Mucosa of stomach (tissue), 1 donor: Measurements from ENCODE around the gene FBXO41.
"Not testable (repeated sequence)": the region's sequence is repeated elsewhere in the genome, so short reads cannot be mapped to it uniquely, and the experiment has no call there.

Experiments
- H3K27me3 ChIP-seq: one replicate; pipeline ENCODE4 v1.7.0; 2013; ENCODE audit warnings: mild to moderate bottlenecking, low read length; ENCODE audit not compliant: control insufficient read depth, insufficient read depth
- H3K36me3 ChIP-seq: one replicate; pipeline ENCODE4 v1.7.0; 2013; ENCODE audit warnings: low read length; ENCODE audit not compliant: control insufficient read depth, insufficient read depth
- H3K4me1 ChIP-seq: one replicate; pipeline ENCODE4 v1.7.0; 2013; ENCODE audit warnings: mild to moderate bottlenecking, low read length; ENCODE audit not compliant: control insufficient read depth, insufficient read depth
- H3K4me3 ChIP-seq: one replicate; pipeline ENCODE4 v1.7.0; 2013; ENCODE audit warnings: low read length
- H3K9ac ChIP-seq: one replicate; pipeline ENCODE4 v1.7.0; 2013; ENCODE audit warnings: mild to moderate bottlenecking, low read length, moderate library complexity
- H3K9me3 ChIP-seq: one replicate; pipeline ENCODE4 v1.7.0; 2013; ENCODE audit warnings: mild to moderate bottlenecking, low read length, moderate library complexity; ENCODE audit not compliant: control insufficient read depth
- donor health status: Pancreatic carcinoma.

FBXO41 gene

DNA sequence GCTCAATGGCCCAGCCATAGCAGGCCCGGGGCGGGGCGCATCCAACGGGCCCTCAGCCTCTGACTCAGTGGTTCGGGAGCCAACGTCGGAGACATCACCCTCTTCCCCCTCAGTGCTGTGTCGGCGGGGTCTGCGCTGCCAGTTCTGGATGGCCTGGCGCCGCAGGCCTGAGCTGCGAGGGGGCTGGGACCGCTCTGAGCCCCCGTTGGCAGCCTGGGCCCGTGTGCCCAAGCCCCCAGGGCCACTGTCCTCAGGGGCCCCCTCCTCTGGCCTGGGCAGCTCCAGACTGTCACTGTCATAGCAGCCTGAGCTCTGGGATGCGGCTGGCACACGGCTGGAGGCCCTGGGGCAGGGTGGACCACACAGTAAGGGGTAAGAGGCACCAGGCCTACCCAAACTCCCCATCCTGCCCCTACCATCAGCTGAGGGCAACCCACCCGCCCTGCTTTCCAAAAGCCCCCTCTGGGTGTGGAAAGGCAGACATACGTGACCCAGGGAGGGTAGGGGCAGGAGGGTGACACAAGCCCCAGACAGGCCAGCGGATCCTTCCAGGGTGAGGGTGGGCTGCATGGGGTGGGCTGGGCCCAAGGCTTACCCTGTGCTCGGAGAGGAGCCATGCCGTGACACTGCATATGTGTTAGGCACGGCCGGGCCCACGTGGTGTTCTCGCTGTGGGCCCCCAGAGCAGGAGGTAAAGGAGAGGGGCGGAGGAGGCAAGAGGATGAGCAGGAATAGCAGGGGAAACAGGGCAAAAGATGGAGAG, 18.8 kb downstream of the FBXO41 start:
- no peaks in the 10 kb centered on the region for H3K9me3 ChIP-seq
- H3K4me1 ChIP-seq, result peaks cover 10% of the 10 kb centered on the region
- H3K36me3 ChIP-seq, result no peaks in the 10 kb centered on the region
- no peak overlapping the region for H3K9ac ChIP-seq
- H3K4me3 ChIP-seq, result no peak overlapping the region
- peaks cover 24% of the 10 kb centered on the region for H3K27me3 ChIP-seq

DNA sequence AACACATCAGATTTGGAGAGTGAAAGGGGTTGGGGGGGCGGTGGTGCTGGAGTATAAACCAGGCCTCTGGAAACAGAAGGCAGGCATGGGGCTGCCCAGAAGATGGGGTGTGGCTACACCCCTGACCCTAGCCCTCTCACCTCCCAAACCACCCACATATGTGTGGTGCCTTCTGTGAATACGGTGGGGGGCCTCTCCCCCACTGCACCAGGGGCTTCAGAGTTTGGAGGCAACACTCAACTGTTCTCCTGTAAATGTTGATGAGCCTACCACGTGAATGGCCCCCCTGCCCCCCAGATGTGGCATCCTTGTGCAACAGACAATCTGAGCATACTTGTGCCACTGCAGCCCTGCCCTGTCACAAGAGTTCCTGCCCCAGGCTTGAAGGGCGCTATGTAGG, 19.5 kb downstream of the FBXO41 start:
- Histone ChIP-seq H3K36me3 (no peaks in the 10 kb centered on the region), H3K4me3 (no peak overlapping the region), H3K27me3 (peaks cover 23% of the 10 kb centered on the region), H3K4me1 (peaks cover 10% of the 10 kb centered on the region), H3K9me3 (no peaks in the 10 kb centered on the region), H3K9ac (no peak overlapping the region)

DNA sequence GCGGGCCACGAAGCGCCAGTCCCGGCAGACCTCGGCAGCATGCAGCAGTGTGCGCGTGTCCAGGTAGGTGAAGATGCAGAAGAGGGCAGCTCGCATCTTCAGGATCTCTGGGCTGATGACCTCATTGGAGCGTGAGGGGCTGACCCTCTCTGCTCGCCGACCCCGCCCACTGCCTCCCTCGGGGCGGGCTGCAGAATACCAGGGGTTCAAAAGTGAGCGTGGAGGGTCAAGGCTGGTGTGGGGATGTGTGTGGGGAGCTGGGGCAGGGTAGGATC, 20.0 kb downstream of the FBXO41 start:
- no peaks in the 10 kb centered on the region for H3K9me3 ChIP-seq
- no peaks in the 10 kb centered on the region for H3K36me3 ChIP-seq
- H3K4me3 ChIP-seq, result no peak overlapping the region
- no peak overlapping the region for H3K9ac ChIP-seq
- H3K4me1 ChIP-seq, result peaks cover 10% of the 10 kb centered on the region
- peaks cover 20% of the 10 kb centered on the region for H3K27me3 ChIP-seq

DNA sequence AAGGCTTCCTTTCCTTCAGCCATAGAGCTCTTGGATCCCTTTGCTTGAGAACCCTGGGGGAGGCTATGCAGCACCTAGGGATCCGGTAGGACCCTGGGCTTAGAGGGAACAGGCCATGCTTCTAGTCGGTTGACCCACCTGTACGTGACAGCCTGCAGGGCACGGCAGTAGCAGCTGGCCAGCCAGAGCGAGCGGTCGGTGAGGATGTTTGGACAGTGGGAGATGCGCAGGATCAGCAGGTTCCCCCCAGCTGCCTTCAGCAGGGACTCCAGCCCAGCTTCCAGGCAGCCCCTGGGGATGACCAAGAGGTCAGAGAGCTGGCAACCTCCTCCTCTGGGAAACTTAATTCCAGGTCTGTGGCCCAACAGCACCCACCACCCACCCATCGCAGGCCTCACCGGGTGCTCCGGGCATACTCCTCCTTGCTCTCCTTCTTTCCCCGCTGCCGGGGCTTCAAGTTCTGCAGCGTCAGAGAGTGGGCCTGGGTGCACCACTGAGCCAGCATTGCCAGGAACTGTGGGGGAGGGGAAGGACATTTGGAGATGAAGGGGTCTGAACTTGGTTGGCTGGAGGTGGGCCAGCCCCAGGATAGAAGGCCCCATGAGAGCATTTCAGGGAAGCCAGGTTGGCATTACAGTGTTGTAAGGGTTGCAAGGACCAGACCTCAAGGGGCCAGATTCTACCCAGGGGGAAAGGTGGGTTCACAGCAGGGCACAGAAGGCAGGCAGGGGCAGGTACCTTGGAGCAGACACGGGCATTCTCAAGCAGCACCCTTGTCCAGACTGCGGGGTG, 20.5 kb downstream of the FBXO41 start:
- peaks cover 6% of the 10 kb centered on the region for H3K4me1 ChIP-seq
- peaks cover 17% of the 10 kb centered on the region for H3K27me3 ChIP-seq
- no peaks in the 10 kb centered on the region for H3K36me3 ChIP-seq
- H3K9ac ChIP-seq, result no peak overlapping the region
- H3K4me3 ChIP-seq, result no peak overlapping the region
- no peaks in the 10 kb centered on the region for H3K9me3 ChIP-seq

DNA sequence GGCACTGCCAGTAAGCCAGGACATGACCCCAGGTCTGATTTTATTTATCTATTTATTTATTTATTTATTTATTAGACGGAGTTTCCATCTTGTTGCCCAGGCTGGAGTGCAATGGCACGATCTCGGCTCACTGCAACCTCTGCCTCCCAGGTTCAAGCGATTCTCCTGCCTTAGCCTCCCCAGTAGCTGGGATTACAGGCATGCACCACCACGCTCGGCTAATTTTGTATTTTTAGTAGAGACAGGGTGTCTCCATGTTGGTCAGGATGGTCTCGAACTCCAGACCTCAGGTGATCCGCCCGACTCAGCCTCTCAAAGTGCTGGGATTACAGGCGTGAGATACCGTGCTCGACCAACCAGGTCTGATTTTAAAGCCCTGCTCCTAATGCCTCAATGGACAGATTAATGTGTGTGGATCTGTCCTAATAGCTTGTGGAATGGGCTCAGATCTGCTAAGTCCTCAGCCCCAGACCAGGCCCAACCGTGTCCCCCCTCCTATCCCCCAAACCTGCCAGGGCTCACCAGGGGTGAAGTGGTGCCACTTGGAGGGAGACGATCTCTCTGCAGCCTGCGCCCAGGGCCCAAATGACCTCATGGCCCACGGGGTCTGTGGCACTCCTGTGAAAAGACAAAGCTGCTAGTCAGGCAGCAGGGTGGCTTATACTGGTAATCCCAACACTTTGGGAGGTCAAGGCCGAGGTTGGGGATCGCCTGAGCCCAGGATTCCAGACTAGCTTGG, 21.4 kb downstream of the FBXO41 start:
- H3K4me3 ChIP-seq, H3K9ac ChIP-seq, H3K9me3 ChIP-seq, H3K36me3 ChIP-seq, H3K27me3 ChIP-seq, H3K4me1 ChIP-seq: not testable (repeated sequence)

DNA sequence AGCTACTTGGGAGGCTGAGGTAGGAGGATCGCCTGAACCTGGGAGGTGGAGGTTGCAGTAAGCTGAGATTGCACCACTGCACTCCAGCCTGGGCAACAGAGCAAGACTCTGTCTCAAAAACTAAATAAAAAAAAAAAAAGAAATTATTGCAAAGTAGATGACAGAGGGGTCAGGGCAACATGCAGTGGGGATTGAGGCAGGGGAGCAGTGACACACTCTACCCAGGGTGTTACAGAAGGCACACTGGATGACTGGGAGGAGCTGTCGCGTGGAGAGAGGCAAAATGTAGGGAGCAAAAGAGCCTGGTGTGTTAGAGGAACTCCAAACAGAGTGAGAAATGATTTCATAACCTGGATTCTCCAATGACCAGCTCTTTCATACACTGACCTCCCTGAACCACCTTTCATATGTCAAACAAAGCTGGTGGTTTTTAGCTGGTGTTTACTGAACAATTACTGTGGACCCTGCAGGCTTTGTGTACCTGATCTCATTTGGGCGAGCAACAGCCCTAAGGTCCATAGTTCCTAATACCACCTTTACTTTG, 22.1 kb downstream of the FBXO41 start:
- Histone ChIP-seq H3K36me3 (no peaks in the 10 kb centered on the region), H3K9me3 (no peaks in the 10 kb centered on the region), H3K27me3 (peaks cover 2% of the 10 kb centered on the region), H3K4me1 (no peaks in the 10 kb centered on the region), H3K4me3 (no peak overlapping the region), H3K9ac (no peak overlapping the region)

DNA sequence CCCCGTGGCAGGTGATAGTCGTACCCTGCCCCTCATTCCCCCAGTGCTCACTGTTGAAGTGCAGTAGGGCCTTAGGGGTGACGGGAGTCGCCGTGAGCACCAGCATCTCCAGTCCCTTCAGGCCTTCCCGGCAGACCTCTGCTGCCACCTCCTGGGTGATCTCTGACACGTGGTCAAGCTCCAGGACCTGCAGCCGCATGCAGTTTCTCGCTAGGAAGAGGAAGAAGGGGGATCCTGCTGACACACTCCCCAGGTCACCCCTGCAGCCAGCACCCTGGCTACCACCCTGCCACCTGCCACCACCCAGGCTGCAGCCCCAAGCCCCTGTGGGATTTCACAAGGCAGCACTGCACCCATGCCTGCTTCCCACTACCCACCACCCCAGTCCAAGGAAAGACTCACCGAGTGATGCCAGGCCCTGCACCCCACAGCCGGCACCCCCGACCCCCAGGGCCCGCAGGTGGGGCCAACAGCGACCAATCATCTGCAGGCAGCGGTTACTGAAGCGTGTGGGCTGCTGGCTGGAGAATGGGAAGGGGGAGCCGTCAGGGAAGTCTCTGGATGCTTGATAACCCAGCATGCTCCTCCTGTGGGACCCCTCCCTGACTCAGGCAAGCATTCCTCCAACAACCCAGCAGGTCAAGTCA, 23.8 kb downstream of the FBXO41 start:
- no peaks in the 10 kb centered on the region for H3K36me3 ChIP-seq
- H3K9ac ChIP-seq, result no peak overlapping the region
- H3K27me3 ChIP-seq, result no peaks in the 10 kb centered on the region
- no peaks in the 10 kb centered on the region for H3K9me3 ChIP-seq
- no peaks in the 10 kb centered on the region for H3K4me1 ChIP-seq
- no peak overlapping the region for H3K4me3 ChIP-seq

DNA sequence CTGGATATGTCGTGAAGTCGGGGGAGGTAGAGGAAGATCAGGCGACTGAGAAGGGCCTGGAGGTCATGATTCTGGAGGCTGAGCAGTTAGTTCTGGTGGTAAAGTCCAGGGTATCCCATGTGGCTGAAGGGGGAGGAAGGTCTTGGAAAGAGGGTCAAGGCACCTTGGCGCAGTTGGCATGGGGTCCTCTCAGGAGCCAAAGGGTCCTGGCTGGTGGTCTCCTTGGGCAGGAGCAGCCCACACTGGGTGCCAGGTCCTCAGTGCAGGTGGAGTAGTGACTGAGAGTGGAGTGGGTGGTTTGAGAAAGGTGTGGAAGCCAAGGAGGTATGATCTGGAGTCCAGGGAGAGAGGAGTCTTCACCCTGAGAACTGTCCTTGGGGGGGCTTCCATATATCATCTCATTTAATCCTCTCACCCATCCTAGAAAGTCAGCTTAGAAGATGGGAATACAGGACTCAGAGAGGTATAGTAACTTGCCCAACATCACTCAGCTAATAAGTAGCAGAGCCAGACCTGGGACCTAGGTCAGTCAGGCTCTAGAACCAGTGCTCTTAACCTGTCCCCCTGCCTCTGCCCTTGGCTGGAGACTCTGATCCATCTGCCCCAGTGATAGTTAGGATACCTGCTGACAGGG, 24.5 kb downstream of the FBXO41 start:
- no peaks in the 10 kb centered on the region for H3K4me1 ChIP-seq
- H3K27me3 ChIP-seq, result no peaks in the 10 kb centered on the region
- H3K9me3 ChIP-seq, result no peaks in the 10 kb centered on the region
- H3K4me3 ChIP-seq, result no peak overlapping the region
- H3K9ac ChIP-seq, result no peak overlapping the region
- H3K36me3 ChIP-seq, result no peaks in the 10 kb centered on the region

DNA sequence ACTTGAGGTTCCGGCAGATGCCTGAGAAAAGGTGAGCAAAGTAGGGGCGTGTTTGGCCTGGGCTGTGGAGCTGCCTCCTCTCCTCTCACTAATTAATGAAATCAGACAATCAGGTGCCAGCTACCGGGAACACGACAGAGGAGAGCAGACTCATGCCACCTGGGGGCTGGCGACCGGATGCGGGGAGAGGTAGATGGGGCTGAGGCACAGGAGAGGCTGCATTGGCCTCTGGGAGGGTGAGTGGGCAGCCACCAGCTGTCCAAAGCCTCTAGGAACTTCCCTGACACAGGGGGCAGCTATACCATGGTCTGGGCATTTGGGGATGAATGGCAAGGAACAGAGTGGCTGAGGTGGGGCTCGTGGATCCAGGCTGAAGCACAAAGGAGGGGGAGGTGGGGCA, 25.0 kb downstream of the FBXO41 start:
- Histone ChIP-seq H3K4me3 (no peak overlapping the region), H3K9me3 (no peaks in the 10 kb centered on the region), H3K9ac (no peak overlapping the region), H3K4me1 (no peaks in the 10 kb centered on the region), H3K27me3 (no peaks in the 10 kb centered on the region), H3K36me3 (no peaks in the 10 kb centered on the region)

DNA sequence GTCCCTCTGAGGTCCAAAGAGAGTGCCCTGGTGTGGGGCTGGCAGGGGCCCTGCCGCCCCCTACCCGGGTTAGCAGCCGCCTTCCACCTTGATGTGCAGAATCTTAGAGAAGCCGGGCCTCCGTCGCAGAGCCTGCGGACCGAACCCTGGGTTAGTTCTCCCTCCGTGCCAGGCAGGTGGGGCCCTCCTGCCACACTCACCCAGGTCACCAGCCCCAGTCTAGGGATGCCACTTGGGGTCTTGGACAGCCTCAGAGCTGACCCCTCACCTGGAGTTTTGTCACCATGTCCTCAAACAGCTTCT, 25.4 kb downstream of the FBXO41 start:
- H3K36me3 ChIP-seq, result no peaks in the 10 kb centered on the region

DNA sequence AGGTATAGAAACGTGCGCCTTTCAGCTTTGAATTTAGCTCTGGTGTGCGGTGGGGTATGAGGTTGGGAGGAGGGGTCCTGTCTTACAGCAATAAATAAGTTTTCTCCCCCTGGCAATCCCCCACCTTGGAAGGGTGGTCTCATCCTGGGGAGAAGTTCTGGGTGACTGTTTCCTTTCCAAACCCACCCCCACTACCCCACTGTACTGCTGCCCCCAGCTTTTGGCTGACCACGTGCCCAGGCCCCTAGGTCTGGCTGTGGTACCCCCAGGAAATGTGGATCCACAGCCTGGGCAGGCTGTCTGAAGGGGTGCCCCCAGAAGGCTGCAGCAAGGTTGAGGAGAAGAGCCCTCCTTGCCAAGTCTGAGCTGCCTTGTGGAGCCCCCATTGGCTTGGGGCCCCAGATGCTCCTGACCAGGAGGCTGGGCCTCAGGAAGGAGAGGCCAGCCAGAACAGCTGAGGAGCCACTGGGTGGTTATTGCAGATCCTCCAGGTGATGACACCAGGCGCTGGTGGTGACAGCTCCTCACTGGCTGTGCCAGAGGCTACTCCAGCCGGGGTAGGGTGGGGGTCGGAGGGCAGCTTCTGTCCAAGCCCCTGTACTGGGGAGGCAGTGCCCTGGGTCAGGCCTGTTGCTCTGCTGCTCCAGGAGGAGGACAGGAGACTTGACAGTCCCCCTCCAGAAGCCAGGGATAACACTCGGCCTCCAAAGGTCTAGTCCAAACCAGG, 25.9 kb downstream of the FBXO41 start:
- Histone ChIP-seq H3K36me3 (no peaks in the 10 kb centered on the region), H3K9ac (no peak overlapping the region), H3K4me1 (no peaks in the 10 kb centered on the region), H3K4me3 (no peak overlapping the region), H3K9me3 (no peaks in the 10 kb centered on the region), H3K27me3 (no peaks in the 10 kb centered on the region)

More for the DNA sequence above, 25.4 kb downstream of the FBXO41 start:
- no peaks in the 10 kb centered on the region for H3K9me3 ChIP-seq
- H3K27me3 ChIP-seq, result no peaks in the 10 kb centered on the region
- H3K4me1 ChIP-seq, result no peaks in the 10 kb centered on the region
- no peak overlapping the region for H3K9ac ChIP-seq
- H3K4me3 ChIP-seq, result no peak overlapping the region
